ENCODE data around the gene GFOD1.

The GFOD1 gene

GRCh38 chr6:13432526-13433184 lies 54.7 kb downstream of the GFOD1 start:
- ATAC-seq, result no peak
- TF ChIP-seq ZC3H10 (CRISPR knock-in tag; IDR thresholded peaks at IDR 0.05) (no peak), ZNF70 (CRISPR knock-in tag; IDR thresholded peaks at IDR 0.05) (peak; percentile 85)

GRCh38 chr6:13431861-13432465 lies 55.4 kb downstream of the GFOD1 start:
- ATAC-seq, result no peak
- TF ChIP-seq ZNF565 (CRISPR knock-in tag; conservative IDR thresholded peaks at IDR 0.05; ENCODE audit: low read depth), result no peak
- no peak for TF ChIP-seq BACH2 (CRISPR knock-in tag; IDR thresholded peaks at IDR 0.05; ENCODE audit: borderline replicate concordance)
- TF ChIP-seq ARNTL (CRISPR knock-in tag; IDR thresholded peaks at IDR 0.05; ENCODE audit: borderline replicate concordance, low read depth), result no peak
- TF ChIP-seq RARB (CRISPR knock-in tag; IDR thresholded peaks at IDR 0.05), result no peak
- TF ChIP-seq GLIS3 (CRISPR knock-in tag; IDR thresholded peaks at IDR 0.05), result no peak
- TF ChIP-seq POU6F1 (CRISPR knock-in tag; IDR thresholded peaks at IDR 0.05; ENCODE audit: borderline replicate concordance, low read depth), result no peak
- TF ChIP-seq ISL1 (CRISPR knock-in tag; IDR thresholded peaks at IDR 0.05), result no peak
- TF ChIP-seq ZNF70 (CRISPR knock-in tag; IDR thresholded peaks at IDR 0.05), result no peak
- TF ChIP-seq ZC3H10 (CRISPR knock-in tag; IDR thresholded peaks at IDR 0.05), result no peak
- TF ChIP-seq SNAI2 (CRISPR knock-in tag; IDR thresholded peaks at IDR 0.05), result no peak
- no peak for TF ChIP-seq PPARA (CRISPR knock-in tag; IDR thresholded peaks at IDR 0.05; ENCODE audit: borderline replicate concordance)
- no peak for TF ChIP-seq CSDC2 (CRISPR knock-in tag; IDR thresholded peaks at IDR 0.05)
- TF ChIP-seq TCF4 (CRISPR knock-in tag; IDR thresholded peaks at IDR 0.05; ENCODE audit: borderline replicate concordance), result no peak
- no peak for TF ChIP-seq ZNF8 (CRISPR knock-in tag; IDR thresholded peaks at IDR 0.05)
- TF ChIP-seq TSHZ2 (CRISPR knock-in tag; IDR thresholded peaks at IDR 0.05), result no peak
- no peak for TF ChIP-seq PATZ1 (CRISPR knock-in tag; IDR thresholded peaks at IDR 0.05; ENCODE audit: borderline replicate concordance)
- TF ChIP-seq CREB5 (CRISPR knock-in tag; IDR thresholded peaks at IDR 0.05; ENCODE audit: low read depth), result no peak
- no peak for TF ChIP-seq ESRRG (CRISPR knock-in tag; IDR thresholded peaks at IDR 0.05)

- no peak for TF ChIP-seq ESRRG (CRISPR knock-in tag; IDR thresholded peaks at IDR 0.05)
- TF ChIP-seq ZFP30 (CRISPR knock-in tag; IDR thresholded peaks at IDR 0.05), result no peak
- no peak for TF ChIP-seq ZNF8 (CRISPR knock-in tag; IDR thresholded peaks at IDR 0.05)
- TF ChIP-seq ZC3H10 (CRISPR knock-in tag; IDR thresholded peaks at IDR 0.05), result no peak
- TF ChIP-seq TOX (CRISPR knock-in tag; IDR thresholded peaks at IDR 0.05; ENCODE audit: borderline replicate concordance), result no peak
- TF ChIP-seq PPARA (CRISPR knock-in tag; IDR thresholded peaks at IDR 0.05; ENCODE audit: borderline replicate concordance), result no peak
- TF ChIP-seq ISL1 (CRISPR knock-in tag; IDR thresholded peaks at IDR 0.05), result no peak
- TF ChIP-seq GLIS3 (CRISPR knock-in tag; IDR thresholded peaks at IDR 0.05), result no peak
- no peak for ATAC-seq
Measured at GRCh38 chr6:13431059-13431656, 56.2 kb downstream of the GFOD1 start.

Measured in SK-N-SH treated with all-trans-retinoic acid at 6 μM for 48 hours (cell line).